GM19035 (cell line): Measurements from ENCODE around the gene ARPC1B.
"Not testable (repeated sequence)": the region's sequence is repeated elsewhere in the genome, so short reads cannot be mapped to it uniquely, and the experiment has no call there.

Experiments
- ATAC-seq: cut with Tn5 transposase; IDR thresholded peaks from one replicate; pipeline ENCODE4 v1.9.1; 2021; ENCODE audit not compliant: unreplicated experiment

ARPC1B gene

DNA sequence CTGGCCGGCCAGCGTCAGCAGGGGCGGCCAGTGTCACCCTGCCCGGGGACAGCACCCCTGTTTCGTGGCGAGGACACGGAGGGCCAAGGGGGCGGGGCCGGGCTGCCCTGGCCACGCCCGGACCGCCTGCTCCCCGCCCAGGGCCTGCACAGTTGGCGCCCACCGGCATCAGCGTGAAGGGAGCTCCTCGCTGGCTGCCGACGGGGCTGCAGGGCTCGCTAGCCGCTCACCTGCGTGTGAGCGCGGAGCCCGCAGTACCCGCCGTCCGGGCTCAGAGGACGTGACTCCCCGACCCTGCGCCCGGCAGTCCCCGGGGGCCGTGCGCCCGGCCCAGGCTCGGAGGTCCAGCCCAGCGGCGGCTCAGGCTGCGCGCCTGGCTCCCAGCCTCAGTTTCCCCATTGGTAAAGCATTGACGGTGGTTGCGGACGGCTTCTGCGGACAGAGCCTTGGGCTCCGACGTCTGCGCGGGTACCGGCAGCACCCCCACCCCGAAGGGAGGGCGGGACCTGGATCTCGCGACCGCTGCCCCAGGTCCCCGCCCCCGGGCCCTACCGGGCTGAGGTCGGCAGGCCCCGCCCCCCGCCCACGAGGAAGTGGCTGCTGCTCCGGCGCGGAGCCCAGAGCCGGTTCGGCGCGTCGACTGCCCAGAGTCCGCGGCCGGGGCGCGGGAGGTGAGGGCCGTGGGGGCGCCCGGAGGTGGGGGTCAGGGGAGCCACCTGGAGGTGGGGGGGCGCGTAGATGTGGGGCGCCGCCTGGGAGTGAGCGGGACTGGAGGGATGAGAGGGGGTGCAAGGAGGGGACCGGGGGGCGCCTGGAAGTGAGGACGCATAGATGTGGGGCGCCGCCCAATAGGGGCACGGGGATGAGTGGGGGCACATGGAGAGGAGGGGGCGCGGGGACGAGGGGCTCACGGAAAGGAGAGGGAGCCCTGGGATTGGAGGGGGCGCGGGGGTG lies at the start of gene ARPC1B:
ARPC1B (plus strand) TSS at position 620 of the 954 bp plus-strand sequence. CDS start 10,985 bp downstream, outside the sequence.
- peak; percentile 58 for ATAC-seq

DNA sequence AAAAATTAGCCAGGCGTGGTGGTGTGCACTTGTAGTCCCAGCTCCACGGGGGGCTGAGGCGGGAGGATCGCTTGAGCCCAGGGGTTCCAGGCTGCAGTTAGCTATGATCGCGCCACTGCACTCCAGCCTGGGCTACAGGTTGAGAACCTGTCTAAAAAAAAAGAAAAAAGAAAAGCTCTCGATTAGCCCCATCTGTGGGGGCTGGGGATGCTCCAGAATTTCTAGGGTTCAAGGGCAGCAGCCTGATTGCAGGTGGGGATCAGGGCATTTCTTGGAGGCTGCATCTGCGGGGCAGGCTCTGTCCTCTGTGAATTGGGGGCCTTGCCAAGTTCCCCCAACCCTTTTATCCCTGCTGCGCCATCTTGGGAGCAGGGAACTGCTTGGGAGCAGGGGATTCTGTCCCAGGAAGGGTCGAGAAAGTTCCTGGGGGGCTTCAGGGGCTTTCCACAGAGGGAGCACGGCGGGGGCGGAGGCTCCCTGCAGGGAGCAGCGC lies 49.5 kb upstream of the ARPC1B start:
- ATAC-seq = peak; percentile 13

DNA sequence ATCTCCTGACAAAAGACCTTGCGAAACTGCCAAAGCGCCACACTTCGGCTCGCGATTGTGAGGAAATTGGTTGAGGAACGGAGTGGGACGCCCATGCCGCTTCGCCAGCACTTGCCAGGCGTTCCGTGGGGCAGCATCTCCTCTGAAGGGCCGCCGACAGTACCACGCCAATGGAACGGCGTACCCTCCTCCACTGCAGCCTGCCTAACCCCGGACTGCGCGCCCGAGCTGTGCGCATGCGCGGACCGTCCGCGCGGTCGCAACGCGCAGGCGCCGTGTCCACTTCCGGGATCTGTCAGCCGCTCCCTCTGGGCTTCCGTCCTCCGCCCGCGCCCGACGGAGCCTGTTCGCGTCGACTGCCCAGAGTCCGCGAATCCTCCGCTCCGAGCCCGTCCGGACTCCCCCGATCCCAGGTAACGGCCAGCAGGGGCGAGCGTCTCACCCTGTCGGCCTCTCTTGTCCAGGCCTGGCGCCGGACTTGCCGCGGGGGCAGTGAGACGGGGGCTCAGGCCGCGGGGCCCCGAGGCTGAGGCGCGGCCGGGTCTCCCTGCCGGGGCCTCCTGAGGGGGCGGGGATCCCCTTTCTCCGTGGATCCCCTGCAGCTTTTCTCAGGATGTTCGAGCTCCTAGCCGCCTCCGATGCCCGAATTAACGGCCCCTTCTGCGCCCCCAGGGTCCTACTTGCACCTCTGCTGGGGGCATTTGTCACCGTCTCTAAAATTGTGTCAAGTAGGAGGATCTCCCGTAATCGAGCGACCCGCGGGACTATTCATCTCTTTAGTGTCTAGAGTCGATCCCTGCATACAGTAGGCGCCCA lies 48.7 kb upstream of the ARPC1B start, which contains the start of gene ARPC1A:
ARPC1A (plus strand) TSS at position 307 of the 816 bp plus-strand sequence. CDS start 7,456 bp downstream, outside the sequence.
- ATAC-seq = peak; percentile 86

DNA sequence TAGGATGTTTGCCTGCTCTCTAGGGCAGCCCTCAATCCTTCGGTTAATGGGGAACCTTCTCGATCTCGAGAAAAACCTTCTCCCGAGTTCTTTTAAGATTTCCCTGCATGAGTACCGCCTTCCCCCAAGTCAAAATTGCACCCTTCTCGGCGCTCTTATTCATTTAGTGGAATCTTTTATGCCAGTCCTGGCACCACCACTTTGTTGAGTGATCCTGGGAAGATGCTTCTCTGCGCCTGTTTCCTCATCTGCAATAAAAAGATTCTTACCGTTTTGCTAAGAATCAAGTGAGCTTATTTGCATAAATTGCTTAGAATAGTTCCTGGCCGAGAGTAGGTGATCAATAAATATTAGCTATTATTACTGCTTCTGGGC lies 48.1 kb upstream of the ARPC1B start:
- ATAC-seq = no peak

DNA sequence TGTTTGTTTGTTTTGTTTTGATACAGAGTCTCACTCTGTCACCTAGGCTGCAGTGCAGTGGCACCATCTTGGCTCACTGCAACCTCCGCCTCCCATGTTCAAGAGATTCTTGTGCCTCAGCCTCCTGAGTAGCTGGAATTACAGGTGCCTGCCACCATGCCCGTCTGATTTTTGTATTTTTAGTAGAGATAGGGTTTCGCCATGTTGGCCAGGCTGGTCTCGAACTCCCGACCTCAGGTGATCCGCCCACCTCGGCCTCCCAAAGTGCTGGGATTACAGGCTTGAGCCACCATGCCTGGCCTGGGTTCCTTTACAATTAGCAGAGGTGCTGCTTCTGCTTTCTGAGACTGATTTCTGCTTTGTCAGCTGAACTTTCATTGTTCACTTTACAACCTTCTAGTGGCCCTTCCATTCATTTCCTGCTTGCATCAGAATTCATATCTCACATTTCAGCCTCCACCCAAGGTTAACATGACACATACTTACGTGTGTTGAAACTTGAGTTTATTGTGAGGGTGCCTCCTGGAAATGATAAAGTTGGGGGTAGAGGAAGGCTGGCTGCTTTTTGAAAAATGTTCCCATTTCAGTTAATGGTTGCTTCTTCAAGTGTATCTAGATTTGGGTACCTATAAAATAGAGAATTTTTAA lies 44.1 kb upstream of the ARPC1B start:
- not testable (repeated sequence) for ATAC-seq

DNA sequence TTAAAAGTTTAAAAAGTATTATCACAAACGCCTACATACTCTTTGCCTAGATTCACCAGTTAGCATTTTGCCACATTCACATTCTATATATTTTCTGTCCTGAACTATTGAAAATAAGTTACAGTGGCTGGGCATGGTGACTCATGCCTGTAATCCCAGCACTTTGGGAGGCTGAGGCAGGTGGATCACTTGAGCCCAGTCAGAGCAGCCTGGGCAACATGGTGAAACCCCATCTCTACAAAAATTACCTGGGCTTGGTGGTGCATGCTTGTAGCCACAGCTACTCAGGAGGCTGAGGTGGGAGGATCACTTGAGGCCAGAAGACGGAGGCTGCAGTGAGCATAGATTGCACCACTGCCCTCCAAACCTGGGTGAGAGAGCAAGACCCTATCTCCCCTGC lies 43.5 kb upstream of the ARPC1B start:
- ATAC-seq = no peak

DNA sequence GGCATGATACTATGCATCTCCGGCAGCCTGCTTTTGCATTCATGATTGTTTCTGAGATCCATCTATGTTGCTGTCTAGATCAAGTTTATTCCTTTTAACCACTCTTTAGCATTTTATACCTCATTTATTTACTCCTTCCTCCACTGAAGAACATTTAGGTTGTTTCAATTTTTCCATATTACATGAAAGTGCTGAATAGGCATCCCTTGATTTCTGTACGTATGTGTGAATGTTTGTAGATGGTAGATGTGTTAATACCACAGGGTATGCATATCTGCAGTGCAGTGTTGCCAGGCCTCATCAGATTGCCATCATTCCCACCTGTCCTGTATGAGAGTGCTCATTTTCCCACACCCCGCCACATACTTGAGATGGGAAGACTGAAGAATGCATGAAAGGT lies 34.9 kb upstream of the ARPC1B start:
- no peak for ATAC-seq

DNA sequence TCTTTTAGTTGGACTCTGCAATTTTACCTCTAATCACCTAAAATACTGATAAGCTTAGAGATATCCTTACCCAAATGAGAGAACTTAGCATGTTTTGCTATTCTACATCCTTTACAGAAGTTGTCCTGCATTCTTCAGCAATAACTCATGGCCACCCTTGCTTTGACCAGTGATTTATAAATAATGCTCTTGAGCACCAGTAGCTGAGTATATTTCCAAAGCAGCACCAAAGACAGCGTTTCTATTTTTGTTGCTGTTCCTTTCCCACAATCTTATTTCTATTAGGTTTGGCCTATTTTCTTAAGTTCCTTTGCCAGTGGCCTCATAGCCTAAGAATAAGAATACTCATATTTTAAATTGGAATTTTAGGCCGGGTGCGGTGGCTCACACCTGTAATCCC lies 33.9 kb upstream of the ARPC1B start:
- ATAC-seq = no peak

DNA sequence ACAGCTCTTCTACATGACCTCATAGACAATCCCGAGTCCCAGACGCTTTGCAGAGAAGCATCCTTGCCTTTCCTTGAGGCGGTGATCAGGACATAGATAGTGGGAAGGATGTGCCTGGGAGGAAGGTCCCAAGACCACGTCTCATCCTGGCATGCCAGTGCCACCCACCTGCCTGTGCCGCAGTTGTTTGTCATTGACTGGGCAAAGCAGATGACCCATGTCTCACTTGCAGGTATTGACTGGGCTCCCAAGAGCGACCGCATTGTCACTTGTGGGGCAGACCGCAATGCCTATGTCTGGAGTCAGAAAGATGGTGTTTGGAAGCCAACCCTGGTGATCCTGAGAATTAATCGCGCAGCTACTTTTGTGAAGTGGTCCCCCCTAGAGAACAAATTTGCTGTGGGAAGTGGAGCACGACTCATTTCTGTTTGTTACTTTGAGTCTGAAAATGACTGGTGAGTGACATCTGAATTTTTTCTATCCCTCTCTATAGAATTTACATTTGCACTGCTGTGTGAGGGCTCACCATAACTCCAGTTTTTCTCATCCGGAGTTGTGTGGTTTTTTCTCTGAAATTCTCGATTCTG lies 30.4 kb upstream of the ARPC1B start:
- no peak for ATAC-seq

DNA sequence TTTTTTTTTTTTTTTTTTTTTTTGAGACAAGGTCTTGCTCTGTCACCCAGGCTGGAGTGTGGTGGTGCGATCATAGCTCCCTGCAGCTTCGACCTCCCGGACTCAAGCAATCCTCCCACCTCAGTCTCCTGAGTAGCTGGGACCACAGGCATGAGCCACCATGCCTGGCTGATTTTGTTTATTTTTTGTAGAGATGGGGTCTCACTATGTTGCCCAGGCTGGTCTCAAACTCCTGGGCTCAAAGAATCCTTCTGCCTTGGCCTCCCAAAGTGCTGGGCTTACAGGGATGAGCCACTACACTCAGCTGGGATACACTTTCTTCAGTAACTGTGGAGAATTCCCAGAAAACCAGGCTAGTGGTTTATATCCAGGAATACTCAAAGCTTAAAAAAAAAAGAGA lies 23.9 kb upstream of the ARPC1B start:
- ATAC-seq = not testable (repeated sequence)

DNA sequence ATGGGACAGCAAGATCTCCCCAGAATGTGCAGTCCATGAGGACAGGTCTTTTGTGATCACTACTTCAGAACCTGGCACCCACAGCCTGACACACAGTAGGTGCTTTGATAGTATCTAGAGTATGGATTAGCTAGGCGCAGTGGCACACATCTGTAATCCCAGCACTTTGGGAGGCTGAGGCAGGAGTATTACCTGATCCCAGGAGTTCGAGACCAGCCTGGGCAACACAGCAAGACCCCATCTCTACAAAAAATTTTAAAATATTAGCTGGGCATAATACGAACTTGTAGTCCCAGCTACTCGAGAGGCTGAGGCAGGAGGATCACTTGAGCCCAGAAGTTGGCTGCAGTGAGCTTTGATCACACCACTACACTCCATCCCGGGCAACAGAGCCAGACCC lies 22.3 kb upstream of the ARPC1B start:
- no peak for ATAC-seq

DNA sequence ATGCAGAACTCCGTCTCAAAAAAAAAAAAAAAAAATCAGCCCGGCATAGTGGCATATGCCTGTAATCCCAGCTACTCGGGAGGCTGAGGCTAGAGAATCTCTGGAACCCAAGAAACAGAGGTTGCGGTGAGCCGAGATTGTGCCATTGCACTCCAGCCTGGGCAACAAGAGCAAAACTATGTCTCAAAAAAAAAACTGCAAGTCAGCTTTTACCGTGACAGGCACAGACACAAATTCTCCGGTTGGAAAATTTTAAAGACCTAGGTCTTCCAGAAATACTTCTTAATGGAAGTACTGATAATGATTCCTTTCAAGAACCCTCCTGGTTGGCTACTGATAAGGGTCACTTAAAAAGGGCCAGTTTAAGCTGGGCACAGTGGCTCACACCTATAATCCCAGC lies 19.4 kb upstream of the ARPC1B start:
- no peak for ATAC-seq

DNA sequence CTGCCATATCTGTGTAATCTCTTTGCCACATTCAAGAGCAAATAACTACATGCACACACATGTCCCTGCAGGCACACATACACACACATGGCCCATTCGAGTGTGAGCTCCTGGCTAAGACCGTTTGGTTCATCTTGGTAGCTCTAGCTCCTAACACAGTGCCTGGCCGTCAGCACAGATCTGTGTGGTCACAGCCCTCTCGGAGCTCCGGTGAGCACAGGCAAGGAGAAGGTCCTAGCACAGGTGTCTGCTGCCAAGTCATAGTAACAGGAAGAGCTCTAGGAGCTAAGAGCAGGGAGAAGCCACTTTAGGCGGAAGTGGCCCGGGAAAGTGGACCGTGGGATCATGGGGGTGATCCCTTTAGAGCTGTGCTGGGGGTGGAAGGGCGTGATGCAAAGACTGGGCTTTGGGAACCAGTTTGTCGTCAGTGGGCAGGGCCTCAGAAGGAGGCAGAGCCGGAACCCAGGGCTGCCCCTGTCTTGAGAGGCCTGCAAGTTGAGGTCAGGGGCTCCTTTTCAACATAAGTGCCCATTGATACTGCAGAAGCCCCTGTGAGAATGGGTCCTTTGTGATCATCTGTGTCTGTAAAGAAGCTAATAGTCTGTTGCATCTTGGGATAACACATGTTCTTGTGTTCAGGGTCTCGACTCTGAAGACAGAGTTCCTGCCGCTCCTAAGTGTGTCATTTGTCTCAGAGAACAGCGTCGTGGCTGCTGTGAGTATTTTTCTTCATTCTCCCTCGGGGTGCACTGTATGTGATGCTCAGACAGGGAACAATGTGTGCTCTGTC lies 16.6 kb upstream of the ARPC1B start:
- no peak for ATAC-seq

DNA sequence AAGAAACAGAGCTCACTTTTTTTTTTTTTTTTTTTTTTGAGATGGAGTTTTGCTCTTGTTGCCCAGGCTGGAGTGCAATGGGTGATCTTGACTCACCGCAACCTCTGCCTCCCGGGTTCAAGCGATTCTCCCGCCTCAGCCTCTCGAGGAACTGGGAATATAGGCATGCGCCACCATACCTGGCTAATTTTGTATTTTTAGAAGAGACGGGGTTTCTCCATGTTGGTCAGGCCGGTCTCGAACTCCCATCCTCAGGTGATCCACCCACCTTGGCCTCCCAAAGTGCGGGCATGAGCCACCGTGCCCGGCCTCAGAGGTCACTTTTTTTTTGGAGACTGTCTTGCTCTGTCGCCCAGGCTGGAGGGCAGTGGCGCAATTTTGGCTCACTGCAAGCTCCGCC lies 16.0 kb upstream of the ARPC1B start:
- ATAC-seq = not testable (repeated sequence)

DNA sequence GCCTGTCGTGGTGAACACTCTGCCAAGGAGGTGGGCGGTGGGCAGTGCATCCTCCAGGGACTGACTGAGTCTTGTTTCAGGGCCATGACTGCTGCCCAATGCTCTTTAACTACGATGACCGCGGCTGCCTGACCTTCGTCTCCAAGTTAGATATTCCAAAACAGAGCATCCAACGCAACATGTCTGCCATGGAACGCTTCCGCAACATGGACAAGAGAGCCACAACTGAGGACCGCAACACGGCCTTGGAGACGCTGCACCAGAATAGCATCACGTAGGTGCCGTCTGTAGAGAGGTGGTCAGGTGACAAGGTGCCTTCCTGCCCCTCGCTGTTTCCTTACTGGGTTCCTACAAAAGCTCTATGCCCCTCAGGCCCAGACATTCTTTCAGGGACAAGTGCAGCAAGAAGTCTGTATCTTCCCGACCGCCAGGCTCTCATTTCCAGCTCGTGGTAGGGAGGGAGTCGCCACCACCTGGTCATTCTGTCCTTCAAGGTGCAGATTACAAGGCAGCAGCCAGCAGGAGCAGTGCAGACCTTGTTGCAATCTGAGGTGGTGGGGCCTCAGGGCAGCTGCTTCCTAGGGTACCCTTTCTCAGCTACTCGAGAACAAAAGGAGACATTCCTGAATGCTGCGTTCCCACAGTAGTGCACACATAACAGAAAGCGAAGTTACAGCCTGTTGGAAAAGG lies 14.9 kb upstream of the ARPC1B start:
- ATAC-seq = no peak

DNA sequence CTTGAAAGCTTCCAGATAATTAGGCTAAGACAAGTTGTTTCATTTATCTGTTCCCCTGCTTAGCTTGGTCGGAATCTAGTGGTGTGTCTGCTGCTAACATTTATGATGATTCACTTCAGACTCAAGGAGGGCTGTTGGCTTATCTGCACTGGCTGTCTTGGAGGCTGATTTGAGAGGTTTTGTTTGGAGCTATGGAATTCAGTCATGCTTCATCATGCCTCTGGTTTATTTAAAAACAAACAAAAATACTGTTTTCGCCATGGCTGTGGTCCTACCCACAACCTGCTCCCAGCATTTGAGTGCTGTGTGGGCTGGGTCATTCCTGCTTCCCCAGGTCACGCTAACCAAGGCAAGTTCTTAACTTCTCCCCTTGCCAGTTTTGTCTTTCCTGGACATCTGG lies 11.7 kb upstream of the ARPC1B start:
- no peak for ATAC-seq

DNA sequence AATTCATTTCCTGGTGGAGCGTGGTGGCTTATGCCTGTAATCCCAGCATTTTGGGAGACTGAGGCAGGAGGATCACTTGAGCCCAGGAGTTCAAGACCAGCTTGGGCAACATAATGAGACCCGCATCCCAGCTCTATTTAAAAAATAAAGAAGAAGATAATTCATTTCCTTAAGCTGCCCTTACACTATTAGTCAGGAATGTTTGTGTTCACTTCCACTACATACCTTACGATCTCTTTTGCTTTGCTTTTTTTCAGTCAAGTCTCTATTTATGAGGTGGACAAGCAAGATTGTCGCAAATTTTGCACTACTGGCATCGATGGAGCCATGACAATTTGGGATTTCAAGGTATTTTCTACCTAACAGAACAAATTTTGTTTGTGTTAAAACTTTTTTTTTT lies 11.2 kb upstream of the ARPC1B start:
- no peak for ATAC-seq

DNA sequence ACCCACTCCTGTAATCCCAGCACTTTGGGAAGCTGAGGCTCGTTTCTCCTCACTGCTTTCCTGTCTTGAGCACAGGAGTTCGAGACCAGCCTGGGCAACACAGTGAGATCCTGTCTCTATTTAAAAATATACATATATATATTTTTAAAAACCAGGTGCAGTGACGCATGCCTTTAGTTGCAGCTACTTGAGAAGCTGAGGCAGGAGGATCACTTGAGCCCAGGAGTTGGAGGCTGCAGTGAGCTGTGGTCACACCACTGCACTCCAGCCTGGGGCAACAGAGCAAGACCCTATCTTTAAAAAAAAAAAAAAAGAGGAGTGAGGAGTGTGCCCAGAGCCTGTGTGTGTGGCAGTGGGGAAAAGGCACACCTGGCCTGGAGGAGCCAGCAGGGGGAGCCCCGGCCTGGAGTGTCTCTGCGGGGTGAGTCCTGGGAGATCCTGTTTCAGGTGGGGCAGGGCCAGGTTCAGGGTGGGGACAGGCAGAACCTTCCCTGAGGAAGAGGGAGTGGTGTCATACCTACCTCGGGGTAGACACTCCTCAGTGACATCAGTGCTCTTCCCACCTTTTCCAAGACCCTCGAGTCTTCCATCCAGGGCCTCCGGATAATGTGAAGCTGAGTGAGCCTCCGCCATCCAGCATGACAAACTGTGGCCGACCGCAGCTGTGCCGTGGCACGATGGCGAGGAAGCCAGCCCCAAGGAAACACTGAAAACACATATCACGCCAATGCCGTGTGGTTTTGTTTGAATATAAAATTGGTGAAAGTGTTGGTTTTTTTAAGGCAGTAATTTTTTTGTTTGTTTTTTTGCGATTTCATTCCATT lies 9.0 kb upstream of the ARPC1B start:
- ATAC-seq = no peak

DNA sequence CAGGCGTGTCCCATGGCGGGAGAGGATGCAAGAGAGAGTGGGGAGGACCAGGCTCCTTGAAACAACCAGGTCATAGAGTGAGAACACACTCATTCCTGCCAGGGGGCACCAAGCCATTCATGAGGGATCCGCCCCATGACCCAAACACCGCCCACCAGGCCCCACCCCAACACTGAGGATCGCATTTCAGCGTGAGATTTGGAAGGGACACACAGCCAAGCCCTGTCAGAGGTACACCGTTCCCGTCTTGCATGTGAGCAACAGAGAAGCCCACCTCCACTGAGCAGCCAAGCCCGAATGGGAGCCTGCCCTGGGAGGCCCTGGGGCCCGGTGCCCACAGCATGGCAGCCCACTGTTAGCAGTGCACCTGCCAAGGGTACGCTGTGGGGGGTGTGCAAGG lies 7.9 kb upstream of the ARPC1B start:
- no peak for ATAC-seq
